Gastrocnemius medialis (tissue), 4 donors: Measurements from ENCODE around the gene ARHGEF4. TPM values are rescaled to one million over a fixed set of nuclear protein-coding genes. Genes with fewer than 3 reads are reported as not detected.
A peak's percentile ranks its signal among the peaks of the same experiment; 100 is the strongest.

ENCODE experiments used
- ATAC-seq, 2 donors: fragments of 150-250 bp; one replicate each; pipeline ENCODE4 v1.9.1; 2016
- DNase-seq, 2 donors: peaks; one replicate each; pipeline ENCODE4 v3.0.0-alpha.2; 2019
- H3K27ac ChIP-seq, 4 donors: fragments of 200-600 bp; sonication (generic); 1 replicate in 1 of 4; 2 replicates in 3 of 4; pipeline ENCODE4 v1.5.1; 2016 to 2018; ENCODE audit warnings: mild to moderate bottlenecking in 2 of 4, moderate library complexity in 1 of 4
- H3K27me3 ChIP-seq, 3 donors: fragments of 200-600 bp; sonication (generic) in 2 of 3; 1 replicate in 1 of 3; 2 replicates in 2 of 3; pipeline versions ENCODE4 v1.5.1 to v1.6.0; 2016 to 2019; ENCODE audit warnings: mild to moderate bottlenecking in 1 of 3, moderate library complexity in 1 of 3
- H3K36me3 ChIP-seq, 2 donors: fragments of 200-600 bp; sonication (generic) in 1 of 2; one replicate each; pipeline ENCODE4 v1.5.1; 2017 to 2018
- H3K4me1 ChIP-seq, 2 donors: fragments of 200-600 bp; sonication (generic) in 1 of 2; one replicate each; pipeline ENCODE4 v1.5.1; 2016 to 2017; ENCODE audit warnings: mild to moderate bottlenecking in 2 of 2
- H3K4me3 ChIP-seq, 4 donors: fragments of 200-600 bp; sonication (generic) in 3 of 4; 1 replicate in 1 of 4; 2 replicates in 3 of 4; pipeline ENCODE4 v1.5.1; 2016 to 2019; ENCODE audit warnings: mild to moderate bottlenecking in 2 of 4
- H3K9me3 ChIP-seq, 3 donors: fragments of 200-600 bp; sonication (generic) in 2 of 3; 1 replicate in 1 of 3; 2 replicates in 2 of 3; pipeline ENCODE4 v1.5.1; 2016 to 2019
- CTCF ChIP-seq, 5 experiments: fragments of 450-650 bp in 3 of 5; fragments of 200-600 bp in 2 of 5; sonication (generic) in 2 of 5; IDR thresholded peaks in 4 of 5; conservative IDR thresholded peaks in 1 of 5; 1 replicate in 4 of 5; 2 replicates in 1 of 5; pipeline ENCODE4 v1.5.1; 2016 to 2019; ENCODE audit warnings: antibody characterized with exemption in 5 of 5, mild to moderate bottlenecking in 3 of 5, moderate library complexity in 3 of 5
- POLR2A ChIP-seq, 2 donors: fragments of 450-650 bp; IDR thresholded peaks; one replicate each; pipeline ENCODE4 v1.6.1; 2017; ENCODE audit warnings: antibody characterized with exemption in 2 of 2, mild to moderate bottlenecking in 2 of 2, moderate library complexity in 2 of 2
- in situ Hi-C, 4 donors: fragments of 200-750 bp; cut with MboI; loops; one replicate each; pipeline versions ENCODE4 v1.15.0 to v1.8.0; 2017; ENCODE audit warnings: low sequenced_read_pairs in 4 of 4
- intact Hi-C: fragments of 100-400 bp; cut with DNase I; formaldehyde crosslinking; loops from one replicate; pipeline ENCODE4 v1.15.1; 2023; ENCODE audit warnings: low total_unique reads
- total RNA-seq, 4 donors: library from RNA; depleted of rRNA; stranded (reverse); fragments of >200 nt; gene quantifications; one replicate each; pipeline versions ENCODE4 v1.1.0 to v1.2.3, GENCODE V29; 2016

Gene ARHGEF4
- total RNA-seq, 4 donors from 2014 or later = 1.0 to 14.8 (median 5.1) TPM

DNA sequence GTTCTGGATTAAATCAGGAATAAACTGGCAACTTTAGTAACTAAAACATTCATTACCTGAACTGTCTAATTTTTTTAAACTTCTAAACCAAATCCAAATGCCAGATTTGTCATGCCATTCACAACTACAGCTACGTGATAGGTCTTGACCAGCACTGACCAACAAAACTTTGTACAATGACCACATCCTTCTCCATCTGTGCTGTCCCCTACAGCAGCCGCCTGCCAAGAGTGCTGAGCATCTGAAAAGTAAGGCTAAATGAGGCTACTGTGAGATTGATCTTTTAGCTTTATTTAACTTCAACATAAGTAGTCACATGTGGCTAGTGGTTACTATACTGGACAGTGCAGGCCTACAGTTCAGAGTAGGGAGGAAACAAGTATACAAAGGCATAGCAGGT, 248.9 kb downstream of the ARHGEF4 start:
- Histone ChIP-seq H3K36me3 (peaks cover 0 to 40% of the 10 kb centered on the region in 2 donors), H3K4me3 (no peak overlapping the region), H3K27ac (peak overlapping the region; percentile 2 to 39 (median 9)), H3K9me3 (no peaks in the 10 kb centered on the region), H3K4me1 (peaks cover 28 to 31% of the 10 kb centered on the region in 2 donors), H3K27me3 (no peaks in the 10 kb centered on the region)
- ATAC-seq = no peak
- intact Hi-C loops (no loop called here), in situ Hi-C loops (loop anchor here in 1 of 4 donors (25.0 kb wide), 1 partner anchor 723 kb away; the partner anchor contains the start of gene PTPN18)
- TF ChIP-seq CTCF (IDR thresholded peaks at IDR 0.05 in 4 of 5, conservative IDR thresholded peaks at IDR 0.05 in 1 of 5) = no peak
- TF ChIP-seq POLR2A (IDR thresholded peaks at IDR 0.05) = no peak
- DNase-seq = no peak

- Histone ChIP-seq H3K27ac (peak overlapping the region; percentile 82 to 95 (median 88)), H3K9me3 (no peaks in the 10 kb centered on the region), H3K36me3 (peaks cover 0 to 17% of the 10 kb centered on the region in 2 donors), H3K4me1 (peaks cover 9 to 17% of the 10 kb centered on the region in 2 donors), H3K27me3 (no peaks in the 10 kb centered on the region), H3K4me3 (peak overlapping the region; percentile 54 to 77 (median 75))
- ATAC-seq (no peak), DNase-seq (no peak)
- TF ChIP-seq CTCF (IDR thresholded peaks at IDR 0.05 in 4 of 5, conservative IDR thresholded peaks at IDR 0.05 in 1 of 5) (no peak), POLR2A (IDR thresholded peaks at IDR 0.05) (no peak)
- in situ Hi-C loops (loop anchor here in 1 of 4 donors (25.0 kb wide), 1 partner anchor 730 kb away; the partner anchor contains the start of gene PTPN18), intact Hi-C loops (loop anchor here (1.0 to 5.0 kb wide), 3 partner anchors 9 to 750 kb away; partner anchors contain the start of gene IMP4)
Observed at GRCh38 chr2:131092458-131093005, 255.8 kb downstream of the ARHGEF4 start.

GRCh38 chr2:131093006-131093695, 256.4 kb downstream of the ARHGEF4 start, which contains the start of gene FAM168B:
FAM168B (minus strand) TSS chr2:131093460; CDS start chr2:131082646, 10,814 bp downstream.
- Histone ChIP-seq H3K4me1 (peaks cover 9 to 17% of the 10 kb centered on the region in 2 donors), H3K36me3 (peaks cover 0 to 11% of the 10 kb centered on the region in 2 donors), H3K27ac (peak within 1 kb of the TSS; percentile 82 to 95 (median 88)), H3K9me3 (no peaks in the 10 kb centered on the region), H3K27me3 (no peaks in the 10 kb centered on the region), H3K4me3 (peak within 1 kb of the TSS; percentile 54 to 77 (median 75))
- TF ChIP-seq CTCF (IDR thresholded peaks at IDR 0.05 in 4 of 5, conservative IDR thresholded peaks at IDR 0.05 in 1 of 5) (peak in 3 of 5 experiments; percentile 10 to 26 (median 22)), POLR2A (IDR thresholded peaks at IDR 0.05) (peak; percentile 99 to 100)
- intact Hi-C loops = loop anchor here (1.0 to 5.0 kb wide), 3 partner anchors 10 to 751 kb away; partner anchors contain the start of gene IMP4
- ATAC-seq (peak; percentile 94 to 95), DNase-seq (peak; percentile 72 to 87)
- in situ Hi-C loops = loop anchor here in 1 of 4 donors (25.0 kb wide), 1 partner anchor 731 kb away; the partner anchor contains the start of gene PTPN18

GRCh38 chr2:131093696-131094462, 257.2 kb downstream of the ARHGEF4 start:
- intact Hi-C loops (loop anchor here (1.0 to 5.0 kb wide), 3 partner anchors 10 to 752 kb away; partner anchors contain the start of gene IMP4), in situ Hi-C loops (loop anchor here in 1 of 4 donors (25.0 kb wide), 1 partner anchor 732 kb away; the partner anchor contains the start of gene PTPN18)
- Histone ChIP-seq H3K4me3 (peak overlapping the region; percentile 54 to 77 (median 75)), H3K27ac (peak overlapping the region; percentile 82 to 95 (median 88)), H3K27me3 (no peaks in the 10 kb centered on the region), H3K36me3 (peaks cover 0 to 3% of the 10 kb centered on the region in 2 donors), H3K9me3 (no peaks in the 10 kb centered on the region), H3K4me1 (peaks cover 9 to 17% of the 10 kb centered on the region in 2 donors)
- DNase-seq (peak in 1 of 2 donors; percentile 50), ATAC-seq (peak; percentile 80 to 83)
- TF ChIP-seq CTCF (IDR thresholded peaks at IDR 0.05 in 4 of 5, conservative IDR thresholded peaks at IDR 0.05 in 1 of 5) (no peak), POLR2A (IDR thresholded peaks at IDR 0.05) (no peak)
